ENCODE results near the gene NCAM1.
A peak's percentile ranks its signal among the peaks of the same experiment; 100 is the strongest.

NCAM1 gene

GRCh38 chr11:113204280-113204679, 243.1 kb downstream of the NCAM1 start:
- DNase-seq = no peak

- DNase-seq = no peak
These were observed 252.3 kb downstream of the NCAM1 start for GRCh38 chr11:113213549-113213948.

- no peak for DNase-seq
These were observed 261.0 kb downstream of the NCAM1 start for GRCh38 chr11:113222241-113222640.

DNA sequence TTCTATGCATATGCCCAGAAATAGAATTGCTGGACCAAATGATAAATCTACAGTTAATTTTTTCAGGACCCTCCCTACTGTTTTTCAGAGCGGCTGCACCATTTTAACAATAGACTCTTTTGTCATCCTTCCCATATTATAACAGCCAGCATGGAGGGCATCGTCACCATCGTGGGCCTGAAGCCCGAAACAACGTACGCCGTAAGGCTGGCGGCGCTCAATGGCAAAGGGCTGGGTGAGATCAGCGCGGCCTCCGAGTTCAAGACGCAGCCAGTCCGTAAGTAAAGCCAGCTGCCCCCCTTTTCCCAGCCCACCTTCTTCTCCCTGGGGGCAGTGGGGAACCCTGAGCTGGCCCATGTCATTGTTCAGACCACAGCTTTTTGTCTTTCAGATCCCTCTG, 273.7 kb downstream of the NCAM1 start:
- no peak for DNase-seq

GRCh38 chr11:113237261-113237660, 276.0 kb downstream of the NCAM1 start:
- no peak for DNase-seq

DNA sequence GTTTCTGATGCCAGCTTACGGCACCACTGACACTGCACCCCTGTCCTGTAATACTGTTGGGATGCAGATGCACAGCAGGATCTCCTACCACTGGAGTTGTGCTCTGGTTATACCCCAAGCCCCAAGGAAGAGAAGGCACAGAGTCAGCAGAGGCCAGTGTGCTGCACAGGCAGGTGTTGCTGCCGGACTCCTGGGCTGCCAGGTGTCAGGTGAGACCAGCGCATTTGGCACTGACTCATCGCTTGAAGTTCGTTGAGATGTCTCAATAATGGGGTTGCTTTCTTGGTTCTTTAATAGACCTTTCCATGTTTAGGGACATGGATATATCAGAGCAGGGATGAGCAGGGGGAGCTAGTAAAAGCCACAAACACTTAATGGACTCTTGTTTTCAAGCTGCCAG, 277.5 kb downstream of the NCAM1 start:
- DNase-seq = no peak

DNA sequence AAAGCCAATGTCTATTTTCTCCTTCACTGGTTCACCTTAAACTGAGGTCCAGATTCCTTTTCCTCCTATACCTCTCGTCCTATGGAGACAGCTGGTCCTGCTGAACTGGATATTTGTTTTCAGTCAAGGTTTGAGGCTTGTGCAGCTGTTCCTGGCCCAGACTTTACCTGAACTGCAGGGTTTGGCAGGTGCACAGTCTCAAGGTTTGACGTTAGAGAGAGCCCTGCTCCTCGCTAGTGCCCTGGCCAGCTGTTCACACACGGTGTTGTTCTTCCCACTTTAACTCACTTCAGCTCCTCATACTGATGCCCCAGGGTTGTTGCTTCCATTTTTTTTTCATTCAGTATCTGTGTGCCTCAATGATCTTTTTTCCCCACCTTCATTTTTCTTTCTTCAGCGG, 279.2 kb downstream of the NCAM1 start:
- no peak for DNase-seq

GRCh38 chr11:113240790-113241635, 279.8 kb downstream of the NCAM1 start:
- DNase-seq = no peak

DNA sequence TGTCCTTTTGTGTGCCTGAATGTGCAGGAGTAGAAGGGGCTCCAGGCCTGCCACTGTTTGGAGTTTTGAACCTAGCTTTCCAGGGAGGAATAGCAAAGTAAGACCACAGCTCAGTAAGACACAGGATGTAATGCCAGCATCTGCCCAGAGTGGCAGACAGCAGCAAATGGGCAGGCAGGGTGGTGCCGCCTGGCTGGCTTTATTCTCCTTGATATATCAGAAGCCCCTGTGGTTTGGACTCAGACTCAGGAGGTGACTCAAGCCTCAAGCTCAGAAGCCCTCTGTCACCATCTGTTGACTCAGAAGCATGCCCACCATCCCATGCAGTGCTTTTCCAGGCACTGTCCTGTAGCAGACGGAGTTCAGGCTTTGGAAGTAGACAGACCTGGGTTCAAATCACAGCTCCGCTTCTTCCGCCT, 280.4 kb downstream of the NCAM1 start:
- DNase-seq = no peak

DNA sequence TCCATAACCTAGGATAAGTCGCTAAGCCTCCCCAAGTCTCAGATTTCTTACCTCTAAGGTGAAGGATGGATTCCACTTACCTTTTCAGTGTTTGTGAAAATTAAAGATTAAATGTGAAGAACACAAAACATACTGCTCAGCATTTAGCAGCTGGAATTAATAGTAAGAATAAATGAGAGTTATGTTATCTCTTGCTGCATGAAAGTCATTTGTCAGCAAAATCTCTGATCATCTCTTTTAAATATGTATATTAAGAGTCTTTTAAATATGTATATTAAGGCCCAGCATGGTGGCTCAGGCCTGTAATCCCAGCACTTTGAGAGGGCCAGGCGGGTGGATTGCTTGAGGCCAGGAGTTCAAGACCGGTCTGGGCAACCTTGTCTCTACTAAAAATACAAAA, 280.8 kb downstream of the NCAM1 start:
- no peak for DNase-seq

GRCh38 chr11:113242767-113243397, 281.7 kb downstream of the NCAM1 start:
- peak; percentile 65 for DNase-seq

DNA sequence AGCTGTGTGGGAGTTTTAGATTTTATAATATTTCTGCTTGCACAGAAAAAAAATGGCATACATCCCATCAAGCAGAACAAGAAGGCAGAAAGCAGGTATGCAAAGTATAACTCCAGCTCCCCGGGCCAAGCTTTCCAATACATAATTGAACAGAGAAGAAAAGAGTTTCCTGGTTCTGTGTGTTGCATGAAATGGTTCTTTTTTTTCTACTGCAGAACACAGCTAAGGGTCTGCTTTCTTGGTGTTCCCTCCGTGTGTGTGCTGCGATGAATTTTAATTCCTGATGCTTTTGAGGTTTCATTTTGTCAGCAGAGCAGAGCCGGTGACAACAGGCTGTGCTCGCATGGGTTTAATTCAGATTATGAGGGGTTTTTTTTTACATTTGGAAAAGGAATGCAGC, 282.5 kb downstream of the NCAM1 start:
- no peak for DNase-seq

DNA sequence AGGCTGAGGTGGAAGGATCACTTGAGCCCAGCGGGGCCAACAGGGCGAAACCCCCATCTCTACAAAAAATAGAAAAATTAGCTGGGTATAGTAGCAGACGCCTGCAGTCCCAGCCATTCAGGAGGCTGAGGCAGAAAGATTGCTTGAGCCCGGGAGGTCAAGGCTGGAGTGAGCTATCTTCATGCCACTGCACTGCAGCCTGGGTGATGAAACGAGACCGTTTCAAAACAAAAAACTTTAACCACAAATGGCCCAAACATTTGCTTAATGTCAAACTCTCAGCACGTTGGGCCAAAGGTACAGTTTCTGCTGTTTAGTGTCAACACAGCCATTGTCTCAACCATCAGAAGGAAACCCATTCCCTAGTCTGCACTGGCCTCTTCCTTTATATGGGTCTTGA, 284.0 kb downstream of the NCAM1 start:
- no peak for DNase-seq

GRCh38 chr11:113247221-113247620, 286.0 kb downstream of the NCAM1 start:
- DNase-seq = no peak

GRCh38 chr11:113247966-113248365, 286.7 kb downstream of the NCAM1 start:
- DNase-seq = no peak

GRCh38 chr11:113248702-113249490, 287.7 kb downstream of the NCAM1 start:
- no peak for DNase-seq

GRCh38 chr11:113249491-113249763, 288.2 kb downstream of the NCAM1 start:
- DNase-seq = peak; percentile 30

GRCh38 chr11:113249786-113250185, 288.6 kb downstream of the NCAM1 start:
- no peak for DNase-seq

DNA sequence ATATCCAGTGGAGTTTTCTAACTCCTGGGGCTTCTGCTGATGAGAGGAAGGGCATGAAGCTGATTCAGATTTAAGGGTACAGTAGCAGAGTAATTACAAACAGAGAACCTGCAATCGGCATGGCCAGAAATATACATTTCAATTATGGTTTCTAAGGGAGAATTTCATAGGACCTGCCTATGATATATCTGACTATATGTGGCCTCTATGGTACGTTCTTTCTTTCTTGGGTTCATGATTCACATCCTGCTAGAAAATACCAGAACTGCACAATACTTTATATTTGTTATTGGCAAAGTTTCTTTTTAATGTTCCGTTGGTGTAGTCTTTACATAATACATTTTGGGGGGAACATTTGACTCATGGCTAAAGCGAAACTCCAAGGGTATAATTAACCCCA, 290.1 kb downstream of the NCAM1 start:
- no peak for DNase-seq

DNA sequence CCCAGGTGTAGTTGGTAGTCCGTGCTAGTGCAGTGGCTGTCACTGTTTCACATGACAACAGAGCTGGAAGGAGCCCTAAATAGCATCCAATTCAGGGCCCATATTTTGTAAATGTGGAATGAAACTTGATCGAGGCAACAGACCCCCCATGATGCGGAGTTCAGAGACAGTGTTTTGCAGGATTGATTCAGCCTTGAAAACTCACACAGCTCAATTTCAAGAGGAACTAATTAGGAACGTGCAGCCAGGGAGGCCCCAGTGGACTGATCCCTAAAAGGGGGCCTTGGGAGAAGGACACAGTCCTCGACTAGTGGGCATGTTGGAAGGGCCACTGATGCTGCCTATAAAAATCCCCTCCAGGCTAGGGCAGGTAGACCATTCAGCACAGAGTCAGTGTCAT, 292.2 kb downstream of the NCAM1 start:
- no peak for DNase-seq

DNA sequence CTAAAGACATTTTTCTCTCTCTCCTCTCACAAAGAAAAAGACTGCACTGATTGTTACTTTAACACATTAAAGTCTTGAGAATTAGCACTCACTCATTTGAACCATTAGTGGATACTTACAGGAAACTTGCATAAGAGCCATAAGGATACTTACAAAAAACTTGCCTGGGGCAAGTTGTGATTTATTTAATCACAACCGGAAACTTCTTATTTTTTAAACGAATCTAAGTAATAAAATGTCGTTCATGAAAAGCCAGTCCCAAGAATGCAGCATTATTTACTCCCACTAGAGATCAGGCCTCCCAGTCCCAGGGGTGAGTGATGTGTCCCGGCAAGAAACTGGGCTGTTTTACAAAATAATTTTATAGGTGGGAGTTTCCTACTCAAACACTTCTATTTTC, 293.9 kb downstream of the NCAM1 start:
- no peak for DNase-seq

GRCh38 chr11:113255741-113256140, 294.5 kb downstream of the NCAM1 start:
- DNase-seq = no peak

DNA sequence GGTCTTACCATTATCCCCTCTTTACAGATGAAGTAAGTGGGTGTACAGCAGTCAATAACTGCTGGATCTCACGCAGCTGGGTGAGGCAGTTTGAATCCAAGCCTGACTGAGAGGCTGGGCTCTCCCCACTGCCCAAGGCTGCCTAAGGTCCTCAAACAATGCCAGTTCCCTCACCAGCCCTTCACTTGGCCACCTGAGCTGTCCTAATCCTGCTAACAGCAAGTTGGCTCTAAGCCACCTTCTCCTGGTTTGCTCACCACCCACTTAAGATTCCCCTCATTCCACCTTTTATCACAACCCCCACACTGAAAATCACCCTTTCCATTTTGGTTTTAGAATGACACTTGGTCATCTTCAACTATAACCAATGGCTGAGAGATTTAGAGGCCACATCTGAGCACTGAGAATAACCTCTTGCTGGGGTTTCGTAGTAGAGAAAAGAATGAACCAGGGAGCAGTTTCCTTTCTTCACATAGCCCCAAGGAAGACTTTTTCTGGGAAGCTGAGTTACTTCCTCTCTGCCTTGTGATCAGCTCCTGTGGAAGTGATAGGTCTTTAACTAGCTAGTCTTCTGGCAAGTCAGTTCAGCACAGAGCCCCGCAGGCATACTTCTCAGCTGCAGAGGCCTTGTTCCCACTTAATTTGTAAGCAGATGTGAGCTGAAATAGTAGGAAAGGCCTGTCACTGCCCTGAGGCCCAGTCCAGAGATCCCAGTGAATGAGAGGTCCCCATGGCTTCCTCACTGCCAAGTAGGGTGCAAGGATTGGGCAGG, 295.4 kb downstream of the NCAM1 start:
- DNase-seq = no peak

Measured in femur (tissue), 1 donor.